Activated CD4-positive, alpha-beta T cell treated with anti-CD3 and anti-CD28 coated beads for 48 hours (primary cell): ENCODE data around the gene KLC1.
"Not testable (repeated sequence)": the region's sequence is repeated elsewhere in the genome, so short reads cannot be mapped to it uniquely, and the experiment has no call there.

Experiments used
- DNase-seq: peaks from one replicate; pipeline ENCODE4 v3.0.0-alpha.2; 2020

Gene KLC1

DNA sequence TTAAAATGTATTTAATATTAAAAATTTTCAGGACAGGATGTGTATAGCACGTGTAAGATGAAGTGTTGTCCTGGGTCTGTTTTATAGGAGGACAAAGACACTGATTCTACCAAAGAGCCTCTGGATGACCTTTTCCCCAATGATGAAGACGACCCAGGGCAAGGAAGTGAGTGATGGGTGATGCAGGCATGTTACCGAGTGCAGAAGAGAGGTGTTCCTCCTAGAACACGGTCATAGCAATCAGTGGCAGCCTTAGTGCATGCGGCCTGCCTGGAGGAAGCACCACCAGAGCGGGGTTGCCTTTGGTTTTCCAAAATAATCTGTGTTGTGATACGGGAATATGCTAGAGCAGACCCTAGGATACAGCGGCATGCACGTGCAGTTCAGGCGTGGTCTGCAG is 33.0 kb downstream of the KLC1 start:
- DNase-seq = no peak

GRCh38 chr14:103662591-103662990 is 33.6 kb downstream of the KLC1 start:
- no peak for DNase-seq

- DNase-seq = no peak
Measured at GRCh38 chr14:103663506-103663905, 34.5 kb downstream of the KLC1 start.

GRCh38 chr14:103667671-103668070 is 38.7 kb downstream of the KLC1 start:
- DNase-seq = no peak

GRCh38 chr14:103668117-103668516 is 39.1 kb downstream of the KLC1 start:
- no peak for DNase-seq

DNA sequence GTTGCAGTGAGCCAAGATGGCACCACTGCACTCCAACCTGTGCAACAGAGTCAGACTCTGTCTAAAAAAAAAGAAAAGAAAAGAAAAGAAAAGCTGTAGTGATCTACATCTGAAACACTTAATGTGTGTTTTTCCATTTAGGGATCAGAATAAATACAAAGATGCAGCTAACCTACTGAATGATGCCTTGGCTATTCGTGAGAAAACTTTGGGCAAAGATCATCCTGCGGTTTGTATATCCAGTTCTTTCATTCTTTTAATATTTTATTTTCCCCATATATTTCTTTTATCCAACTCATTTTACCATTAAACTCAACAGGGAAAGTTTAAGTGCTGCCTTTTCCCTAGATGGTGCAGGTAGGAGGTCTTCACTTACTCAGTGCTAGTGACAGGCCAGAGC is 40.4 kb downstream of the KLC1 start:
- DNase-seq = no peak

GRCh38 chr14:103671911-103672310 is 42.9 kb downstream of the KLC1 start:
- DNase-seq = no peak

GRCh38 chr14:103675957-103676356 is 46.9 kb downstream of the KLC1 start:
- DNase-seq = no peak

GRCh38 chr14:103676881-103677675 is 48.1 kb downstream of the KLC1 start:
- no peak for DNase-seq

GRCh38 chr14:103679351-103679750 is 50.3 kb downstream of the KLC1 start:
- DNase-seq = peak; percentile 67

DNA sequence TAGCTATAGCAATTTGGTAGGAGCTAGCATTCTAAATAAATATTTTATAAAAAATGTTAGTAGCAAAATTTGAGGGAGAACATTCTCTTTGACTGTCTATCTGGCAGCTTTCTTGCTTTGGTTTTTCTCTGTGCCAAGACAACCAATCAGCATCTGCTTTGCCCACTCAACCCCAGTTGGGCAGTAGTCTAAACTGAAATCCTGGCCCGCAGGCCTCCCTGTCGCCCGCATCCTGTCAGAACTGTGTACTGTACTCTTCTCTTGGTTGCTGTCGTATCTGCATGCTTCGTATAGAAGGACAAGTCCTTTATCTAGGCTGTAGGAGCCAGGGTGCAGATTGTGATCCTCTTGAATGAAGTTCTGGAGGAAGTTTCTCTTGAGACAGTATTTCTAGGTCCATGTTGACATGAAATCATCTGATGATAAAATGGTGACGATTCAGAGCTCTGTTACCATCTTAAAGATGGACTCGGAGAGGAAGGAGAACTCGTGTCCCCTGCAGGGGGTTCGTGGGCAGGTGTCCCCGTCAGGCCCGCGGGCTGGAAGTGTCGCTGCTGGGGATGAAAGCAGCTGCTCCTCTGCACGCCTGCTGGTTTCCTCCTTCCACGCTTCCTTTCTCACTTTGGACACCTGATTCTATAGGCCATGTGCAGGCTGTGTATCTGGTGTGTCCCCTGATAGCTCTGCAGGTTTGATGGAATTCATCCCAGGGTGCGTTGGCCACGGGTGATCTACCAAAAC is 51.6 kb downstream of the KLC1 start:
- no peak for DNase-seq

GRCh38 chr14:103683139-103683538 is 54.1 kb downstream of the KLC1 start:
- DNase-seq = no peak

DNA sequence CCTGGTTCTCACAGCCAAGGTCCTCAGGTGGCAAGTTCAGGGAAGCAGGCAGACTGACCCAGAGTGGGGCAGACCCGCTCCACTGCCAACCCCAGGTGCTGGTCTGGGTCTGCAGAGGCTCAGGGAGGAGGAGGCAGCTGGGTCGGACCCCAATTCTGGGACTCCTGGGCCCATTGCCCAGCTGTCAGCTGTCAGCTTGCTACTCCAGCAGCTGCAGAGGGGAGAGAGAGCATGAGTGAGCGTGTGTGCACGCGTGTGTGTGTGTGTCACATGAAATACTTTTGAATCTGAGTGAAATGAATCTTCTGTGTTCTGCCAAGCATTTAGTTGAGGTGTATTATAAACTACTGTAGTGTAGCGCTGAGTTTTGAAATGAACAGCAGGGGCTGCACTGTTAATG is 55.5 kb downstream of the KLC1 start:
- DNase-seq = no peak

DNA sequence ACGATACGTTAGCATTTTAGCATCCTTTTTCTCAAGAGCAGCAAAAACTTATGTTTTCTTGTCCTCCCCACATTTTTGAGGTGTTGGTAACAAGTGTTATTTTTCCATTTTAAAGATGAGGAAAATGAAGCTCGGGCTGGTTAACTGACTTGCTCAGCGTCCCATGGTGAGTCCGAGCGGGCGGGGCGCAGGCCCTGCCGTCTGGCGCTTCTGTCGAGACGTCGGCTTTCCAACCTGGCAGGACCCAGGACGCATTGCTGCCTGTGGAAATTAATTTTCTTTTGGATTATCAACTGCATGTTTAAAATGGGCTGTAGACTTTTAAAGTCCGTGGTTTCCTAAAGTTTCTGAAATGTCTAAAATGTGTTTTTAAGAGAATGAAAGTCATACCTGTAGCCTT is 55.9 kb downstream of the KLC1 start:
- no peak for DNase-seq

GRCh38 chr14:103685276-103686211 is 56.5 kb downstream of the KLC1 start:
- DNase-seq = no peak

DNA sequence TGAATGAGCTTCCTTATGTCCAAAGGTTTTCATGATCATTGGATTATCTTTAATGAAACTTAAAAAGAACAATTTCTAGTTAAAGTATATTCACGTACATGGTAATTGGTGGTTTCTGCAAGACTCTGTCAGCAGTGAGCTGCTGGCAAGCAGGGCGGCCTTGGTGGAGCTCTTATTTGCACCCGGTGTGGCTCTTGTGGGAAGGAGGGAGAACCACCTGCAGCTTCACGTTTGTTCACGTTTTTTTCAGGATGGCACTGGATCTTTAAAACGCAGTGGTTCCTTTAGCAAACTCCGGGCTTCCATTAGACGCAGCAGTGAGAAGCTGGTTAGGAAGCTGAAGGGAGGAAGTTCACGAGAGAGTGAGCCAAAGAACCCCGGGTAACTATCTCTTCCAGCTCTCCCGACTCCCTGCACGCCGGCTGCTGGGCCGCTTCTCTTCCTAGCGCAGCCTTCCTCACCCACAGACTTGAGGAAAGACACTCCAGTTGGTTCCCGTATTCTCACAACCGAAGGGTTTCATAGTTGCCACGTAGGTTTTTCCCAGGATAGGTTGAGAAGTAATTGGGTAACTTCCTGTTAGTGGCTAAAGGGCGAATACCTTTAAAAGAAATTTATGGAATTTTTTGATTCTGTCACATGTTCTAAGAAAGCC is 57.9 kb downstream of the KLC1 start:
- no peak for DNase-seq

- no peak for DNase-seq
Measured at GRCh38 chr14:103687712-103688111, 58.7 kb downstream of the KLC1 start.

- no peak for DNase-seq
Measured at GRCh38 chr14:103688441-103688840, 59.4 kb downstream of the KLC1 start.

GRCh38 chr14:103688906-103689902 is 60.2 kb downstream of the KLC1 start:
- DNase-seq = no peak

- no peak for DNase-seq
Measured at GRCh38 chr14:103690332-103690731, 61.3 kb downstream of the KLC1 start.

- not testable (repeated sequence) for DNase-seq
Measured at GRCh38 chr14:103691655-103692054, 62.6 kb downstream of the KLC1 start.
